GM18505 (cell line): Measurements from ENCODE around the gene PRKACG.

Experiments used
- ATAC-seq: cut with Tn5 transposase; IDR thresholded peaks from one replicate; pipeline ENCODE4 v1.9.1; 2021; ENCODE audit not compliant: unreplicated experiment
- POLR2A ChIP-seq: IDR thresholded peaks from 4 replicates; pipeline ENCODE4 v1.6.1; 2011; ENCODE audit warnings: borderline replicate concordance; ENCODE audit not compliant: insufficient read depth, insufficient read length; ENCODE audit errors: extremely low read depth

The PRKACG gene

GRCh38 chr9:68963416-68963815 lies 50.5 kb downstream of the PRKACG start:
- no peak for ATAC-seq
- TF ChIP-seq POLR2A: no peak
